Ascending aorta (tissue), 2 donors: ENCODE data around the gene FAM83C. TPM values are rescaled to one million over a fixed set of nuclear protein-coding genes. Genes with fewer than 3 reads are reported as not detected.

Experiments
- DNase-seq, 2 donors: peaks; one replicate each; pipeline ENCODE4 v3.0.0-alpha.2; 2019; ENCODE audit warnings: low spot score in 2 of 2
- H3K27ac ChIP-seq, 2 donors: fragments of 200-600 bp; sonication (generic); one replicate each; pipeline ENCODE4 v1.5.1; 2016 to 2017; ENCODE audit warnings: mild to moderate bottlenecking in 1 of 2
- H3K27me3 ChIP-seq: fragments of 200-600 bp; sonication (generic); one replicate; pipeline ENCODE4 v1.5.1; 2017
- H3K36me3 ChIP-seq, 2 donors: fragments of 200-600 bp; sonication (generic); one replicate each; pipeline ENCODE4 v1.5.1; 2016
- H3K4me1 ChIP-seq, 2 donors: fragments of 200-600 bp; sonication (generic); one replicate each; pipeline ENCODE4 v1.5.1; 2016 to 2017; ENCODE audit warnings: mild to moderate bottlenecking in 1 of 2
- H3K4me3 ChIP-seq, 2 donors: fragments of 200-600 bp; sonication (generic); one replicate each; pipeline ENCODE4 v1.5.1; 2016 to 2017; ENCODE audit warnings: mild to moderate bottlenecking in 1 of 2
- H3K9me3 ChIP-seq, 2 donors: fragments of 200-600 bp; sonication (generic); one replicate each; pipeline ENCODE4 v1.5.1; 2016
- intact Hi-C: fragments of 100-400 bp; cut with DNase I; formaldehyde crosslinking; loops from one replicate; pipeline ENCODE4 v1.15.1; 2023
- total RNA-seq: library from RNA; depleted of rRNA; stranded (reverse); fragments of >200 nt; gene quantifications from one replicate; pipeline ENCODE4 v1.1.0, GENCODE V29; 2016
- TF ChIP-seq, protein P1 (sequence below), 3 experiments: fragments of 200-600 bp in 2 of 3; fragments of 450-650 bp in 1 of 3; sonication (generic) in 2 of 3; IDR thresholded peaks; one replicate each; pipeline ENCODE4 v1.5.1; 2016 to 2019; ENCODE audit warnings: antibody characterized with exemption in 3 of 3, mild to moderate bottlenecking in 1 of 3, moderate library complexity in 1 of 3

FAM83C gene
- total RNA-seq, 1 donor from 2014 or later, result not detected

DNA sequence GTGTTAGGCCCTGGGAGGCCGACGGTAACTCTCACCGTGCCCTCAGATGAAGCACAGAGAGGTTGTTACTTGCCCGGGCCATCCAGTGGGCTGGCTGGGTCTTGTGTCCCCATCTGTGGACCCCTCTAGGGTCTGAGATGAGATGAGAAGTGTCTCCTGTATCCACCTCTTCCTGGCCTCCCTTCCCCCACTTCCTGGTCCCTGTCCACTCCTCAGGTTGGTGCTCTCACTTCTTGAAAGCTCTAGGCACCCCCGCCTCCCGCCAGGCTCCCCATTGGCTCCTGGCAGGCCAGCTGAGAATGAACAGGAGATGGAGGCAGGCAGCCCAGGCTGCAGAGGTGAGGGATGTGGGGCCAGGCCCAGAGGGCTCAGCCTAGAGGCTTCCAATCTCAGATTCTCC is 15.8 kb downstream of the FAM83C start:
- H3K4me3 ChIP-seq, result peak overlapping the region; percentile 97 to 99
- peak overlapping the region; percentile 99 to 100 for H3K27ac ChIP-seq
- intact Hi-C loops, result no loop called here

GRCh38 chr20:35275741-35276251 is 16.4 kb downstream of the FAM83C start:
- Histone ChIP-seq H3K4me3 (no peak overlapping the region), H3K36me3 (peaks cover 19 to 39% of the 10 kb centered on the region in 2 donors), H3K27ac (peak overlapping the region; percentile 99 to 100), H3K27me3 (no peaks in the 10 kb centered on the region), H3K9me3 (no peaks in the 10 kb centered on the region), H3K4me1 (peaks cover 10 to 15% of the 10 kb centered on the region in 2 donors)
- intact Hi-C loops, result no loop called here
- TF ChIP-seq, protein P1, sequence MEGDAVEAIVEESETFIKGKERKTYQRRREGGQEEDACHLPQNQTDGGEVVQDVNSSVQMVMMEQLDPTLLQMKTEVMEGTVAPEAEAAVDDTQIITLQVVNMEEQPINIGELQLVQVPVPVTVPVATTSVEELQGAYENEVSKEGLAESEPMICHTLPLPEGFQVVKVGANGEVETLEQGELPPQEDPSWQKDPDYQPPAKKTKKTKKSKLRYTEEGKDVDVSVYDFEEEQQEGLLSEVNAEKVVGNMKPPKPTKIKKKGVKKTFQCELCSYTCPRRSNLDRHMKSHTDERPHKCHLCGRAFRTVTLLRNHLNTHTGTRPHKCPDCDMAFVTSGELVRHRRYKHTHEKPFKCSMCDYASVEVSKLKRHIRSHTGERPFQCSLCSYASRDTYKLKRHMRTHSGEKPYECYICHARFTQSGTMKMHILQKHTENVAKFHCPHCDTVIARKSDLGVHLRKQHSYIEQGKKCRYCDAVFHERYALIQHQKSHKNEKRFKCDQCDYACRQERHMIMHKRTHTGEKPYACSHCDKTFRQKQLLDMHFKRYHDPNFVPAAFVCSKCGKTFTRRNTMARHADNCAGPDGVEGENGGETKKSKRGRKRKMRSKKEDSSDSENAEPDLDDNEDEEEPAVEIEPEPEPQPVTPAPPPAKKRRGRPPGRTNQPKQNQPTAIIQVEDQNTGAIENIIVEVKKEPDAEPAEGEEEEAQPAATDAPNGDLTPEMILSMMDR (IDR thresholded peaks at IDR 0.05), result no peak
- no peak for DNase-seq

More for the DNA sequence above, 15.8 kb downstream of the FAM83C start:
- no peak for DNase-seq
- H3K27me3 ChIP-seq, result no peaks in the 10 kb centered on the region
- peaks cover 19 to 38% of the 10 kb centered on the region in 2 donors for H3K36me3 ChIP-seq
- peaks cover 10 to 15% of the 10 kb centered on the region in 2 donors for H3K4me1 ChIP-seq
- TF ChIP-seq, protein P1 (IDR thresholded peaks at IDR 0.05), result no peak
- no peaks in the 10 kb centered on the region for H3K9me3 ChIP-seq

- TF ChIP-seq, protein P1 (IDR thresholded peaks at IDR 0.05), result no peak
- Histone ChIP-seq H3K27me3 (no peaks in the 10 kb centered on the region), H3K9me3 (no peaks in the 10 kb centered on the region), H3K36me3 (peaks cover 20 to 34% of the 10 kb centered on the region in 2 donors), H3K27ac (no peak overlapping the region), H3K4me1 (peaks cover 10 to 18% of the 10 kb centered on the region in 2 donors), H3K4me3 (no peak overlapping the region)
- no peak for DNase-seq
- intact Hi-C loops, result no loop called here
Measured at GRCh38 chr20:35274172-35275092, 17.8 kb downstream of the FAM83C start.

DNA sequence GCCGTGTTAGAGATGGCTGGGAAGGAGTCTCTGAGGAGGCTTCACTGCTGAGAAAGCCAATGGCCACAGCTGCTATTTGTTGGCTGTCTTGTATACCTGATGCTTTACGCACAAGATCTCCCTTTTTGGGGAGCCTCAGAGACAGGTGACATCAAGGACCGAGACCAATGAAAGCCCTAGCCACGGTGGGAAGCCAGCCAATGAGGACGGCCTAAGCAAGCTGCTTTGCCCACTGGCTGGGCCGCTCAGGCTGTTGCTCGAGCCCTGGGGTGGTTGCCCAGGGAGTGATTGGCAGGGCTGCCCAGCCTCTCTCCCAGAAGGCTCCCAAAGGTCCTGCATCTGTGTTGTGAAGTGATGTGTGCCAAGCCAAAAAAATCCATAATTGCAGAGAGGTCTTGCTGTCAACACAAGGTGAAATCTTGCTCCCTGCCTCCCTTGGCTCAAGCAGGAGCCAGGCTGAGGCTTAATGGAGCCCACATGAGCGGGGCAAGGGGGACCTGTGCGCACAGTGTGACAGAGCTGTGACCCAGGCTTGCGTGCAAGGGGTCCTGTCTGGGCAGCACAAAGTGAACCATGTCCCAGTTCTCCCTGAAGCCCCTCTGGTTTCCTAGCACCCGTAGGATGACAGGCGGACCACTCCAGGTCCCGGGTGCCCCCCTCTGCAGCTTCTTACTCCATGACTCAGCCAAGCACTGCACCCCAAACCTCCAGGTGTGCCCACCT is 18.6 kb downstream of the FAM83C start:
- H3K4me1 ChIP-seq, result peaks cover 10 to 22% of the 10 kb centered on the region in 2 donors
- intact Hi-C loops, result no loop called here
- no peaks in the 10 kb centered on the region for H3K27me3 ChIP-seq
- H3K27ac ChIP-seq, result peak overlapping the region in 1 of 2 donors; percentile 11
- TF ChIP-seq, protein P1 (IDR thresholded peaks at IDR 0.05), result no peak
- H3K36me3 ChIP-seq, result peaks cover 12 to 26% of the 10 kb centered on the region in 2 donors
- H3K9me3 ChIP-seq, result no peaks in the 10 kb centered on the region
- no peak for DNase-seq
- no peak overlapping the region for H3K4me3 ChIP-seq

DNA sequence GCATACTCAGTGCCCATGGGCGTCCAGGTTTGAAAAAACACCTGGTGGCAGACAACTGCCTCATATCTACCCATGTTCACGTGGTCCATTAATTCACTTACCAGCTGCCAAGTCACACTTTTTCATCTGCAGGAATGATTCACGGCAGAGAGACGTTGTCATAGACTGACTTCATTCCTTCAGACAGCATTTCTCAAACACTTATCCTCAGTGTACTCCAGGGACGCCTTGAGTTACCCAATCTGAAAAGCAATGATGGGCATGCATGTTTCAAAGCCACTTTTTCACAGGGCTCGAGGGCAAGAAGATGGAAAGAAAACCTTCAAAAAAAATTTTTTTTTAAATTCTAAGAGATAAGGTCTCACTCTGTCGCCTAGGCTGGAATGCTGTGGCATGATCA is 20.3 kb downstream of the FAM83C start:
- TF ChIP-seq, protein P1 (IDR thresholded peaks at IDR 0.05), result no peak
- Histone ChIP-seq H3K36me3 (peaks cover 21 to 35% of the 10 kb centered on the region in 2 donors), H3K4me3 (no peak overlapping the region), H3K9me3 (no peaks in the 10 kb centered on the region), H3K27ac (no peak overlapping the region), H3K4me1 (peaks cover 8 to 18% of the 10 kb centered on the region in 2 donors), H3K27me3 (no peaks in the 10 kb centered on the region)
- DNase-seq, result no peak
- intact Hi-C loops, result no loop called here
